ENCODE data around the gene TNNT1. TPM values are rescaled to one million over a fixed set of nuclear protein-coding genes. Genes with fewer than 3 reads are reported as not detected.

Gene TNNT1
- total RNA-seq, 1 experiment from 2014 or later, result 116 TPM

GRCh38 chr19:55106591-55106990 is 42.4 kb downstream of the TNNT1 start:
- in situ Hi-C loops (cut with HindIII; ENCODE audit: low pct_unique_long_range_greater_than_20kb, low sequenced_read_pairs) (no loop called here), intact Hi-C loops (cut with micrococcal nuclease; ENCODE audit: unreplicated experiment) (no loop called here)
- H3K4me3 ChIP-seq (ENCODE audit: low read depth in 2 of 2, low read length in 2 of 2), result no peak overlapping the region
- no peaks in the 10 kb centered on the region for H3K4me1 ChIP-seq (ENCODE audit: control insufficient read depth, insufficient read depth, low read length)
- no peaks in the 10 kb centered on the region for H3K36me3 ChIP-seq (ENCODE audit: control insufficient read depth, insufficient read depth, low read length)
- no peaks in the 10 kb centered on the region for H3K27me3 ChIP-seq (ENCODE audit: control insufficient read depth, insufficient read depth, low read length)
- 0 out of 2 replicates have a peak, but pooled peaks have one; percentile 19 for ATAC-seq
- no TSS peak for BruUV-seq (replicated peaks)
- ChIA-PET CTCF (no interaction called here), POLR2A (interaction anchor here (0.6 kb wide), 1 partner anchor 166 kb away, joined by 5 read pairs; no protein-coding TSS in a partner anchor)
- no peaks in the 10 kb centered on the region for H3K9me3 ChIP-seq (ENCODE audit: control insufficient read depth, insufficient read depth, low read depth, low read length)
- TF ChIP-seq TCF7L2 (IDR thresholded peaks at IDR 0.05; ENCODE audit: low read depth, low read length), result no peak
- TF ChIP-seq POLR2AphosphoS5 (IDR thresholded peaks at IDR 0.05; ENCODE audit: low read depth, low read length), result no peak
- TF ChIP-seq SIN3A (IDR thresholded peaks at IDR 0.05; ENCODE audit: borderline replicate concordance, insufficient read depth, low read depth, low read length), result no peak
- TF ChIP-seq, protein P1, sequence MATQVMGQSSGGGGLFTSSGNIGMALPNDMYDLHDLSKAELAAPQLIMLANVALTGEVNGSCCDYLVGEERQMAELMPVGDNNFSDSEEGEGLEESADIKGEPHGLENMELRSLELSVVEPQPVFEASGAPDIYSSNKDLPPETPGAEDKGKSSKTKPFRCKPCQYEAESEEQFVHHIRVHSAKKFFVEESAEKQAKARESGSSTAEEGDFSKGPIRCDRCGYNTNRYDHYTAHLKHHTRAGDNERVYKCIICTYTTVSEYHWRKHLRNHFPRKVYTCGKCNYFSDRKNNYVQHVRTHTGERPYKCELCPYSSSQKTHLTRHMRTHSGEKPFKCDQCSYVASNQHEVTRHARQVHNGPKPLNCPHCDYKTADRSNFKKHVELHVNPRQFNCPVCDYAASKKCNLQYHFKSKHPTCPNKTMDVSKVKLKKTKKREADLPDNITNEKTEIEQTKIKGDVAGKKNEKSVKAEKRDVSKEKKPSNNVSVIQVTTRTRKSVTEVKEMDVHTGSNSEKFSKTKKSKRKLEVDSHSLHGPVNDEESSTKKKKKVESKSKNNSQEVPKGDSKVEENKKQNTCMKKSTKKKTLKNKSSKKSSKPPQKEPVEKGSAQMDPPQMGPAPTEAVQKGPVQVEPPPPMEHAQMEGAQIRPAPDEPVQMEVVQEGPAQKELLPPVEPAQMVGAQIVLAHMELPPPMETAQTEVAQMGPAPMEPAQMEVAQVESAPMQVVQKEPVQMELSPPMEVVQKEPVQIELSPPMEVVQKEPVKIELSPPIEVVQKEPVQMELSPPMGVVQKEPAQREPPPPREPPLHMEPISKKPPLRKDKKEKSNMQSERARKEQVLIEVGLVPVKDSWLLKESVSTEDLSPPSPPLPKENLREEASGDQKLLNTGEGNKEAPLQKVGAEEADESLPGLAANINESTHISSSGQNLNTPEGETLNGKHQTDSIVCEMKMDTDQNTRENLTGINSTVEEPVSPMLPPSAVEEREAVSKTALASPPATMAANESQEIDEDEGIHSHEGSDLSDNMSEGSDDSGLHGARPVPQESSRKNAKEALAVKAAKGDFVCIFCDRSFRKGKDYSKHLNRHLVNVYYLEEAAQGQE (IDR thresholded peaks at IDR 0.05; ENCODE audit: insufficient read depth in 1 of 2, low read depth in 2 of 2, low read length in 1 of 2), result no peak
- TF ChIP-seq, protein P2, sequence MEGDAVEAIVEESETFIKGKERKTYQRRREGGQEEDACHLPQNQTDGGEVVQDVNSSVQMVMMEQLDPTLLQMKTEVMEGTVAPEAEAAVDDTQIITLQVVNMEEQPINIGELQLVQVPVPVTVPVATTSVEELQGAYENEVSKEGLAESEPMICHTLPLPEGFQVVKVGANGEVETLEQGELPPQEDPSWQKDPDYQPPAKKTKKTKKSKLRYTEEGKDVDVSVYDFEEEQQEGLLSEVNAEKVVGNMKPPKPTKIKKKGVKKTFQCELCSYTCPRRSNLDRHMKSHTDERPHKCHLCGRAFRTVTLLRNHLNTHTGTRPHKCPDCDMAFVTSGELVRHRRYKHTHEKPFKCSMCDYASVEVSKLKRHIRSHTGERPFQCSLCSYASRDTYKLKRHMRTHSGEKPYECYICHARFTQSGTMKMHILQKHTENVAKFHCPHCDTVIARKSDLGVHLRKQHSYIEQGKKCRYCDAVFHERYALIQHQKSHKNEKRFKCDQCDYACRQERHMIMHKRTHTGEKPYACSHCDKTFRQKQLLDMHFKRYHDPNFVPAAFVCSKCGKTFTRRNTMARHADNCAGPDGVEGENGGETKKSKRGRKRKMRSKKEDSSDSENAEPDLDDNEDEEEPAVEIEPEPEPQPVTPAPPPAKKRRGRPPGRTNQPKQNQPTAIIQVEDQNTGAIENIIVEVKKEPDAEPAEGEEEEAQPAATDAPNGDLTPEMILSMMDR (IDR thresholded peaks at IDR 0.05), result no peak
- H3K27ac ChIP-seq (ENCODE audit: low read length), result no peak overlapping the region
- DNase-seq (ENCODE audit: low read depth, low spot score), result no peak

- no TSS peak for BruUV-seq (replicated peaks)
- in situ Hi-C loops (cut with HindIII; ENCODE audit: low pct_unique_long_range_greater_than_20kb, low sequenced_read_pairs) (no loop called here), intact Hi-C loops (cut with micrococcal nuclease; ENCODE audit: unreplicated experiment) (no loop called here)
- Histone ChIP-seq H3K9me3 (ENCODE audit: control insufficient read depth, insufficient read depth, low read depth, low read length) (no peaks in the 10 kb centered on the region), H3K4me3 (ENCODE audit: low read depth in 2 of 2, low read length in 2 of 2) (no peak overlapping the region), H3K4me1 (ENCODE audit: control insufficient read depth, insufficient read depth, low read length) (no peaks in the 10 kb centered on the region; the same call in 1 of the 2 replicates), H3K27ac (ENCODE audit: low read length) (no peak overlapping the region), H3K27me3 (ENCODE audit: control insufficient read depth, insufficient read depth, low read length) (no peaks in the 10 kb centered on the region), H3K36me3 (ENCODE audit: control insufficient read depth, insufficient read depth, low read length) (no peaks in the 10 kb centered on the region)
- DNase-seq (ENCODE audit: low read depth, low spot score) (no peak), ATAC-seq (no peak)
- POLR2A ChIA-PET, result interaction anchor here (0.5 kb wide), 1 partner anchor 59 kb away, joined by 5 read pairs; no protein-coding TSS in a partner anchor
- no peak for TF ChIP-seq SIN3A (IDR thresholded peaks at IDR 0.05; ENCODE audit: borderline replicate concordance, insufficient read depth, low read depth, low read length)
- no peak for TF ChIP-seq TCF7L2 (IDR thresholded peaks at IDR 0.05; ENCODE audit: low read depth, low read length)
- TF ChIP-seq POLR2AphosphoS5 (IDR thresholded peaks at IDR 0.05; ENCODE audit: low read depth, low read length), result no peak
- TF ChIP-seq, protein P2 (IDR thresholded peaks at IDR 0.05), result no peak
- TF ChIP-seq, protein P1 (IDR thresholded peaks at IDR 0.05; ENCODE audit: insufficient read depth in 1 of 2, low read depth in 2 of 2, low read length in 1 of 2), result no peak
- CTCF ChIA-PET, result interaction anchor here (0.9 kb wide), 1 partner anchor 21 kb away, joined by 3 read pairs; no protein-coding TSS in a partner anchor
These were observed 43.8 kb downstream of the TNNT1 start for GRCh38 chr19:55105237-55105636.
